ENCODE measurements around the gene ACVR1B.

DNA sequence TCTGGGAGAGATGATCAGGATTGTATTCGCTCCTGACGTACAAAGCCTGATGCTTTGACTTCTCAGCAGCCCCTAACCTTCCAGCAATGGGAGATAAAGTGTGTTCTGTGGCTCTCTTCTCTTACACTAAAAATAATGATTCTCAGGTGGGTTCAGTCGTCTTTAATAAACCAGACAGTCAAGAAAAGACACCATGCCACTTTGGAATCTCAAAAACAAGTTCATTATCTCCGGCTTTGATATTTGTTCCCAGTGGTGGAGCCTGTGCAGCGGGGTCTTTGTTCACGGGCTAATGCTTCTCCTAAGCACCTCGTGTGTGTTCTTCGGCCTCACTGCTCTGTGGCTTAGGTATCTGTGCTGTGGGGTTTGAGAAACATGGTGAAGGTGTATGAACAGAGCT is 1.6 kb downstream of the ACVR1B start:
- TF ChIP-seq SIN3A (IDR thresholded peaks at IDR 0.05; ENCODE audit: borderline replicate concordance, insufficient read depth, low read length) = no peak
- TF ChIP-seq, protein P1, sequence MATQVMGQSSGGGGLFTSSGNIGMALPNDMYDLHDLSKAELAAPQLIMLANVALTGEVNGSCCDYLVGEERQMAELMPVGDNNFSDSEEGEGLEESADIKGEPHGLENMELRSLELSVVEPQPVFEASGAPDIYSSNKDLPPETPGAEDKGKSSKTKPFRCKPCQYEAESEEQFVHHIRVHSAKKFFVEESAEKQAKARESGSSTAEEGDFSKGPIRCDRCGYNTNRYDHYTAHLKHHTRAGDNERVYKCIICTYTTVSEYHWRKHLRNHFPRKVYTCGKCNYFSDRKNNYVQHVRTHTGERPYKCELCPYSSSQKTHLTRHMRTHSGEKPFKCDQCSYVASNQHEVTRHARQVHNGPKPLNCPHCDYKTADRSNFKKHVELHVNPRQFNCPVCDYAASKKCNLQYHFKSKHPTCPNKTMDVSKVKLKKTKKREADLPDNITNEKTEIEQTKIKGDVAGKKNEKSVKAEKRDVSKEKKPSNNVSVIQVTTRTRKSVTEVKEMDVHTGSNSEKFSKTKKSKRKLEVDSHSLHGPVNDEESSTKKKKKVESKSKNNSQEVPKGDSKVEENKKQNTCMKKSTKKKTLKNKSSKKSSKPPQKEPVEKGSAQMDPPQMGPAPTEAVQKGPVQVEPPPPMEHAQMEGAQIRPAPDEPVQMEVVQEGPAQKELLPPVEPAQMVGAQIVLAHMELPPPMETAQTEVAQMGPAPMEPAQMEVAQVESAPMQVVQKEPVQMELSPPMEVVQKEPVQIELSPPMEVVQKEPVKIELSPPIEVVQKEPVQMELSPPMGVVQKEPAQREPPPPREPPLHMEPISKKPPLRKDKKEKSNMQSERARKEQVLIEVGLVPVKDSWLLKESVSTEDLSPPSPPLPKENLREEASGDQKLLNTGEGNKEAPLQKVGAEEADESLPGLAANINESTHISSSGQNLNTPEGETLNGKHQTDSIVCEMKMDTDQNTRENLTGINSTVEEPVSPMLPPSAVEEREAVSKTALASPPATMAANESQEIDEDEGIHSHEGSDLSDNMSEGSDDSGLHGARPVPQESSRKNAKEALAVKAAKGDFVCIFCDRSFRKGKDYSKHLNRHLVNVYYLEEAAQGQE (IDR thresholded peaks at IDR 0.05; ENCODE audit: insufficient read depth in 1 of 2, low read depth in 2 of 2, low read length in 2 of 2) = no peak

Measured in PFSK-1 (cell line).